Raji (cell line): ENCODE results near the gene SMPD1.

ENCODE experiments used
- POLR2A ChIP-seq: IDR thresholded peaks from 2 replicates; pipeline ENCODE4 v1.6.1; 2011; ENCODE audit warnings: low read depth, low read length, control low read depth; ENCODE audit not compliant: insufficient read depth

SMPD1 gene

DNA sequence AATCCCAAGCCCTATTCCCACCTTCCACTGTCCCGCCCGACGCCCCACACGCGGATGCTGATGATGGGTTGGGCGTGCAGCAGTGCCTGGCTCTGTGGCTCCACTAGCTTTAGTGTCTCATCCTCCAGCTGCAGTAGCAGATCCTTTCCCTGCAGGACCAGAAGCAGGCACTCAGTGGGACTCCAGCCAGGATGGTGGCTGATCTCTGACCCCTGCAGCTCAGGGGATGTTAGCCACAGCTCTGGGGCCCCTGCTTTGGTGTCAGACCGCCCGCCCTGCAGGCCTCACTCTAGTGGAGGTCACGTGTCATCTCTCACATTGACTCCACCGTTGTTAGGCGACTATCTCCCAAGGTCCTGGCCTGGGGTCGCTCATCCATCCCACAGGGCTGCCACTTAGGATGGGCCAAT lies 11.8 kb downstream of the SMPD1 start:
- TF ChIP-seq POLR2A, result no peak

DNA sequence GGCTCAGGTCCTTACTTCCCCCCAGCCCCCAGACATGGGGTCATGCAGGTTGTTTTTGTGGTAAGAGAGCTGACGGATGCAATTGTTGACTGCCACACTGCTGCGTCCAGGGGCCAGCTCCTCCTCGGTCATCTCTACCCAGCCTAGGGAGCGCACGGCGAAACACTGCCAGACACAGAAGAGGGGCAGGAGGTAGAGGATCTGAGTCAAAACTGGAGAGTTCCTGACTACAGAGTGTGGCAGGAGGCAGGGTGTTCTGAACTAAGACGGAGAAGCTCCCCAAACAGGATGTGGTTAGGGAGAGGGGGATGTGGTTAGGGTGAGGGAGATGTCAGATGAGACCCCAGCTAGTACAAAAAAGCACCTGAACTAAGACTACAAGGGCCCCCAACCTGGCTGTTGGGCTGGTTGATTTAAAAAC lies 12.3 kb downstream of the SMPD1 start:
- no peak for TF ChIP-seq POLR2A

DNA sequence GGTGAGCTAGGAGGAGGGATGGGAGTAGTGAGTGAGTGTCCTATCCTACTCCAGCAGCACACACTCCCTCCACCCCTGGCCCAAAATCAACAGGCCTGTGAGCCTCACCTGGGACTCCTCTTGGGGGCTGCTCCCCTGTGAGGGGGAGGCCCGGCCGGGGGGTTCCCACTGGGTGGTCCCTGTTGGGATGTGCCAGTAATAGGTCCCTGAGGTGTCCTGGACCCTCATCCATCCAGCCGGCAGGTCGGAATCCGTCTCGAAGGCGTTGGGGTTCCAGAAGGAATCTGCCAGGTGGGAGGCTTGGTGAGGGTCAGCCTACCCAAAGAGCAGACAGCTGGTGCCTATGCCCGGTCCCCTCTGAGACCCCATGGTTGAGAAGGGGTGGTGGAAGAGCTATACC lies 13.3 kb downstream of the SMPD1 start:
- no peak for TF ChIP-seq POLR2A

DNA sequence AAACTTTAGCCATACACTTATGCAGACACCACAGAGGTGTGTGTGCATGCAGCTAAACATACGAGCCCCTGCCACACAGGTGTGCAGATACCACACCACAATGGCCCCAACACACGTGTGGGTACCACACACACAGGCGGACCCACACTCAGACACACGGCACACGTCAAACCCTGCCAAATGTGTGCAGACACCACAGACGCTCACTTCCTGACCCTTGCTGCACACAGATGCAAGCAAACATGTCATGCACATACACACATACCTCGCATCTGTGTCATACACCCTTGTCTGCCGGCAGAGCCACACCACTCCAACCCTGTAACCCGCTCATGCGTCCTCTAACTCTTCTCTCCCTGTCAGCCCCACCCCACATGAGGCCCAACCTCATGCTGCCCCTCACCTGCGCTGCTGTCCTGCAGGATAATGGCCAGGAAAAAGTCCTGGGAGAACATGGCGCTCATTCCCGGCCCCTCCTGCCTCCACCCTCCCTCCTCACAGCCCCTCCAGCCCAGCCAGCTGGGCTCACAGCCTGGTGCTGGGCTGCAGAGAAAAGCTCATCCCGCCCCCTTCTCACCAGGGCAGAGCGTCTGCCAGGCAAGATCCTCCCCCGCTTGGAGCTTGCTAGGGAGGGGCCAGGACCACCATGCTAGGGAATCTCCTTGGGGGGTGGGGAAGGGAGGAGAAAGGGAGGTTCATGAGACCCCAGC lies 14.2 kb downstream of the SMPD1 start:
- no peak for TF ChIP-seq POLR2A

DNA sequence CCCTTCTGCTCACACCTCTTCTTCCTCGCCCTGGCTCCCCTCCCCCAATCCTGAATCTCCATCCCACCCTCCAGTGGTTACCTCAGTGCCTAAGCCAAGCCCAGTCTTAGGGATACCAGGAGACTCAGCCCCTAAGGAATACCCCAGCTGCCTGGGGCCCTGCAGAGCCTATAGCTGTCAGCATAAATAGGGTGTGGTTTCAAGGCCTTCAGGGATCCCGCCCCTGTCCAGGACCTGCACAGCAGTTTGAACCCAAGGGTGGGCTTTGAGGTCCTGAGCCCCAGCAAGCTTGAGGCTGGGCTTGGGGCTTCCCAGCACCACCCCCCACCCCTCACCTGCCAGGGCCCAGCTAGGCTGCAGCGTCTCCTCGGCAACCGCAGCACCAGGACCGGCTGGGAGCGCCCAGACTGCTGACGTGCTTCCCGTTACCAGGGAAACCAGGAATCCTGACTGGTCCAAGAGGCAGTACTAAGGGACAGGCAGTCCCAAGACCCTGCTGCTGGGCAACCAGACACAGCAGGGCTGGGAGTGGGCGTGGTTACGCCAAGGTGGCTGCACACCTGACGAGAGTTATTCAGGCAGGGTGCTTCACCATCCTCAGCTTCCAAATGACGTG lies 14.9 kb downstream of the SMPD1 start:
- TF ChIP-seq POLR2A, result no peak

DNA sequence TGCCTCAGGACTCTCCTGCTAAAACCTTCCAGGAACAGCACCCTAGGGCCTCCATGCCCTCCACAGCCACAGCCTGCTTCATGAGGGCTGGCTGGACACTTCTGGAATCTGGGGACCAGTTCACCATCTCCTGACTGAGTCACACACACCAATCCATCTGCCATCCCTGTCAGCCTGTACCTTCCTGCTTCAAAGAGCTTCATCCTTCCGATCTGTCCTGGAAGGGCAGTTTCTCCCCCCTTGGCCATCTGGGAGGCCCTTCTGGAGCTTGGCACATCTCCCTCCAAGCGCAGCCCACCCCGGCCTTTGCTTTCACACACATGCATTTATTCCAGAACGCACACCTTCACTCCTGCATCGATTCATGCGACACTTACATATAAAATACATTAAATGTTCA lies 15.6 kb downstream of the SMPD1 start:
- TF ChIP-seq POLR2A, result no peak

DNA sequence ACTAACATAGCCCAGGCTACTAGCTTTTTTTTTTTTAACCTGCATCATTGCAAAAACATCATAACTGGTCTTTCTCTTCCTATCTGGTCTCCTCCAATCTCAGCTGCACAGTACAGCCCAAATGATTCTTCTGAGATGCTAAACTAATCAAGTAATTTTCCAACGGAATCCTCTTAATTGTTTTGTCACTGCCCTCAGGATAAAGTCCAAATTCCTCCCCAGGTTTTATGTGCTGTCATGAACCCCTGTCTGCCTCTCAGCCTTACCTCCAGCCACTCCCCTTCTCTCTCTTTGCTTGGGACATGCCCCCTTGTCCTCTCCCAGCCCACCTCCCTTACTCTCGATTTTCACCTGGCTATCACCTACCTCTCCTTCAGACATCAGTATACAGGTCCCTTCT lies 16.1 kb downstream of the SMPD1 start:
- no peak for TF ChIP-seq POLR2A

DNA sequence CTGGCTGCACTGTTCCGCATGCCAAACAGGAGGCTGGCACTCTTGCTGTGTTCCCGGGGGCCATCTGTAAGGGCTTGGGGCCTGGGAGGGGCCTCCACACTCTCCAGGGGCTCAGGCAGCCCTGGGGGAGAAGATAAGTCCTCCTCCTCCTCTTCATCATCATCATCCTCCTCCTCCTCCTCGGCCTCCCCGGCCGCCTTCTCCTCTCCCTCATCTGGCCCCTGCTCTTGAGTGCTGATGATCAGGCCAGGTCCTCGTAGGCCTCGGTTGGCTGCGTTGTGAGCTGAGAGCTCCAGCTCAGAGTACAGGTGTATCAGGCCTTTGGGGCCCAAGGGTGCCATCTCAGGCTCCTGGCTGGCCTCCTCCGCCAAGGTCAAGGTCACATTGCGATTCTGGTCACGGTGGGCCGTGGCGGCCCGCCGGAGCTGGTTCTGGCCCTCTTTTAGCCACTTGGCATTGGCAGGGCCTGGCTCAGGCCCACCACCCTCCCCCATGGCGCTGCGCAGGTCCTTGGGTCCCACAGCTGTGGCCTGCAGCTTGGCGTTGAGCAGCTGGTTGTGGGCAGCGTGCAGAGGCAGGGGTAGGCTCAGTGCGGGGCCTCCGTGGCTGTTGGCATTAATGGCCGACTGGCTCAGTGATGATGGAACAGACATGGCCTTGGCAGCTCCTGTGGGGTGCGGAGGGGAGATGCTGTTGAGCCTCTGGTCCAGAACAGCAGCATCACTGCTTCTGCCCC lies 20.6 kb downstream of the SMPD1 start:
- no peak for TF ChIP-seq POLR2A

DNA sequence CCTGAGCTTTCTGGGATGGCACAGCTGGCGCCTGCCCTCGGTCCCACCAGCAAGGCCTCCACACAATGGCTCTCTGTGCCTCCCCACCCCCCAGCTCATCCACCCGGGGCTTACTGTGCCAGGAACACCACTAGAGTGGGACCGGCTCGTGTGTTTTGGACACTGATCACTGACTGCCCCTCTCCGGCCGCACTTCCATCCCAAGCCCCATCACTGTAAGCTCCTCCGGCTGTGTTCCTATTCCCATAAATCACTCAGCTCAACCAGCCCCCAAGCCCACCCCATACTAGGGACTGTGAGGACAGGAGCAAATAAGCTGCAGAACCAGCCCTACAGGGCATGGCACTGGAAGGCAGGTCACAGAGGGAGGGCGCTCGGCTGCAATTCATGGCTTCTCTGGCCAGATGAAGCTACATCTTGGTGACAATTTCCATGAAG lies 21.3 kb downstream of the SMPD1 start:
- no peak for TF ChIP-seq POLR2A

DNA sequence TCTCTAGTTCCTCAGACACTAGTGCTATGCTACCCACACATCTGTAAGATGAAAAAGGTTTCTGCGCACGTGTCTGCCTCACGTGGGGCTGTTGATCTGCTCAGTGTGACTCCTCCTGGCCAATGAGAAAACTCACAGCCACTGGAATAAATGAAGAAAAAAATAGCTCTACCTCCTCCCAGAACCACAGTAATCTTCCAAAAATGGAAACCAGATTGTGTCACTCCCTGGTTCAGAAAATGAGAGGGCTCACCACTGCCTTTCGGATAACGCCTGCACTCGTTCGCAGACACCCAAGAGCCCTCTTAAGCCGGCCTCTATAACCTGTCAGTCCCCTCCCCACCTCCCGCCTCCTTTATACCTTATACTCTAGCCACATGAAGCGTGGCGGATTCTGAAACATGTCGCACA lies 23.5 kb downstream of the SMPD1 start:
- no peak for TF ChIP-seq POLR2A

DNA sequence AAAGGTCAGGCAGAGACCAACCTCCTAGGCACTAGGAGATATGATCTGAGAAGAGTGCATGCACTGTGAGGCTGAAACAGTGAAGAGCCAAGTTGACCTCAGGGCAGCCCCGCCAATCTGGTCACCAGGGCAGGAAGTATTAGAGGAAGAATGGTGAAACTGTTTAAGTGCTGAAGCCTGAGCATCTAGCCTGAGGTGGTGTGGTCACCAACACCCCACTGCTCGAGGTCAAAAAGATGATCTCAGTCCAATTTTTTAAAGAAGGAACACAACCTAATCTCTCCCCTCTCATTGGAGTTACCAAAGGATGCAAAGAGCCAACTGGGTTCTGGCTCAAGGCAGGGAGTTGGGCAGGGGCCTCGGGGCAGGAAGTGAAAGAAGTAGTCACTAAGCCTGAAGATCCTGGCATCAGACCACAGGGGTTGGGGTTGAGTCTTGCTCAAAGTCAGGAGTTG lies 24.6 kb downstream of the SMPD1 start:
- no peak for TF ChIP-seq POLR2A

DNA sequence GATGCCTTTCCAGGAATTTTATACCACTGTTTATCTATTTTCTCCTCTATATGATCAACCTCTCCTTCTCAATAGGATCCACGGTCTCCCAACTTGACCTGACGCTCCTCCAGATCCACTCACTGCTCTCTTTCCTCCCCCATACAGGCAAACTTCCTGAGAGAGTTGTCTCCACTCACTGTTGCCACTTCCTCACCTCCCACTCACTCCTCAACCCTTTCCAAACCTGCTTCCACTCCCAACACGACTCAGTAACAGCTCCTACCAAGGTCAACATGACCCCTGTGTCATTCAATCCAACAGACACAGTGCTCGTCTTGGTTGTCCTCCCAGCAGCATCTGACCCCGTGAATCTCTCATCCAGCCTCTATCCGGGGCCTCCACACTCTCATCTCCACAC lies 25.5 kb downstream of the SMPD1 start:
- no peak for TF ChIP-seq POLR2A

DNA sequence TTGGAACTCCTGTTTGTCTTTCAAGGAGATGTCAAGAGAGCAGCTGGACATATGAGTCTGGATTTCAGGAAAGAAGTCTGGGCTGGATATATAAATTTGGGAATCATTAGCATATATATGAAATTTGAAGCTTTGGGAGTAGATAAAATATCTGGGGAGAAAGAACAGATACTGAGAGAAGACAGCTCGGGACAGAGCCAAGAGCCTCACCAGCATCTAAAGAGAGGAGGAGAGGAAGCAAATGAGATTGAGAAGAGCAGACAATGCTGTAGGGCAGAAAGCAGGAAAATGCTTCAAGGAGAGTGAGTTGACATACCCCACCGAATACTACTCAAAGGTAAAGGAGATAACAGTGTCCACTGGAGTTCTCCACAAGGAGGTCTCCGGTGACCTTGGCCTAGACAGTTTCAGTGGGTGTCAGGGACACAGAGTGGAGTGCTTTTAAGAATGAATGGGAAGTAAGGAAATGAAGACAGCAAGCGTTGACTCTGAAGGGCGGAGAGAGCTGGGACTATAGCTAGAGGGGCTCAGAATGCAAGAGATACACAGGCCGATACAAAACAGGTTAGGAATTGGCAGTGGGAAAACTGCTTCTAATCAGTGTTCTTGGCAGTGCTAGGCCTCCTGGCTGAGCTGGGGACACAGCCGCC lies 27.8 kb downstream of the SMPD1 start:
- TF ChIP-seq POLR2A, result no peak

DNA sequence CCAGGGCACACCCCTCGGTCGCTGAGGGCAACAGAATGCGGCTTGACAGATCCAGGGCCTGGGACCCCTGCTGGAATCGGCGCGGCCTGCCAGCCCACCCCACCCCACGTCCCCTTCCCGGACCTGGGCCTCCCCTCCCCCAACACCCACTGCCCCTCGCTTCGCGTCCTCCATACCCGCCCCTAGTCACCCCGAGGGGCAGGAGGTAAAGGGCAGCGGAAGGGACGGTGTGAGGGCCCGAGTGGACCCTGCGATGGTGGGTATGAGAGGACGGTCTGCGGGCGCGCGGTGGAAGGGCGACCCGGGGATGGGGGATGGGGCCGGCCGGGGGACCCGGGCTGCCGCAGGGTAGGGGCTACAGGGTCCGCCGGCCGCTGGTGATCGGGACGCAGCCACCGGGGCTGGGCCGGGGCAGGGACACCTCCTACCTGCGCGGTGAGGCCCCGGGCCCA lies 28.3 kb downstream of the SMPD1 start:
- TF ChIP-seq POLR2A, result no peak

DNA sequence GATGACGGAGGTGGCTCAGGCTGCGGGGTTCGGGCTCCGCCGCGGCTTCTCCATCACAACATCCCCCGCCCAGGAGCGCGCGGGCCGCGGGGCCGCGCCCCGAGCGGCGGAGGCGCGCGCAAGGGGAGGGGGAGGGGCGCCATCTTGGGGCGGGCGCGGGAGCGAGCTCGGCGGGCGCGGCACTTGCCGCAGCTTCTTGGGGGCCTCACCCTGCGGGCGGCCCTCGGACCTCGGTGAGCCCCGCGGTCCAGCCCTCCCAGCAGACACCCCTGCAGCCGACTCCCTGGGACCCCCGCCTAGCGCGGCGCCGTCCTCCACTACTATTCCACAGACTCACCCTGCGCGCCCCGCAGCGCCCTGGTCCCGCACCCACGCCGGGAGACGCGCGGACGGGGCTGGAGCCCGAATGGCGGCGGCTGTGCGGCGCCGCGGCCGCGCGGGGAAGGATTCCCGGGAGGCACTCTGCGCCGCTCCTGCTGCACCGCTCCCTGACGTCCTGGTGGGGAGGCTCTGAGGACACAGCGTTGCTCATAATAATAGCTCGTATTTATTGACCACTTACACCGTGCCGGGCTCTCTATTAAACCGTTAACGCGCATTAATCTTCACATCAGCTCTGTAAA lies 28.8 kb downstream of the SMPD1 start, which contains the start of gene APBB1:
APBB1 (minus strand) TSS at position 86 of the 623 bp plus-strand sequence. CDS start 7,747 bp downstream, outside the sequence.
- TF ChIP-seq POLR2A, result no peak

DNA sequence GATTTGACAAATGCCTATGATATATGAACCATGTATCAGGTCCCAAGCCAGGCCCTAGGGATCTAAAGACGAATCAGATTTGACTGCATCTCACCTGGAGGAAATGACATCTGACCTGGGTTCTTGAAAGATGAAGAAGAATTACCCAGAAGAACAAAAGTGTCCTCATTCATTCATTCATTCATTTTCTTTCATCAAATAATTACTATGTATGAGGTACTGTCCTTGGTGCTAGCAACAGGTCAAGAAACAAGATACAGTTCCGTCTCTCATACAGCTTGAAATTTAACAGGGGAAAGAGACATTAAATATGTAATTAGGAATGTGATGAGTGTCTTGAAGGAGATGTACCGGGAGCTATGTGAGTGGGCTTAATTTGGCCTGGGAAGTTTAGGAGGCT lies 30.4 kb downstream of the SMPD1 start:
- TF ChIP-seq POLR2A, result no peak

DNA sequence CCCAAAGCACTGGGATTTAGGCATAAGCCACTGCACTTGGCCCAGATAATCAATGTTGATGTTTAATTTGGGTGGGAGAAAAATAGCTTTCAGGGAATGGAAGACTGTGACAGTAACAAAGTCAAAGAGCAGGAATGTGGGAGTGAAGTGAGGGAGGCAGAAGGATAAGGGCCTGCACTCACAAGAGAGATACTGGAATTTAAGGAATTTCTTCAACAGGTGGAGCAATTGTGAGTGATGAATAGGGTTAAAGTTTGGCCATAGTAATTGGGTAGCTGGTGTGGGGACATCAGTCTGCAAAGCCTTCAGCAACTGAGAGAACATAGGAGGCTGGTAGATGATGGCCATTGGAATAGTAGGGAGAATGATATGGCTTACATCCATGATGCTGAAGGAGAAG lies 37.2 kb downstream of the SMPD1 start:
- no peak for TF ChIP-seq POLR2A
